Measurements from ENCODE around the gene BMP2K.

Gene BMP2K

DNA sequence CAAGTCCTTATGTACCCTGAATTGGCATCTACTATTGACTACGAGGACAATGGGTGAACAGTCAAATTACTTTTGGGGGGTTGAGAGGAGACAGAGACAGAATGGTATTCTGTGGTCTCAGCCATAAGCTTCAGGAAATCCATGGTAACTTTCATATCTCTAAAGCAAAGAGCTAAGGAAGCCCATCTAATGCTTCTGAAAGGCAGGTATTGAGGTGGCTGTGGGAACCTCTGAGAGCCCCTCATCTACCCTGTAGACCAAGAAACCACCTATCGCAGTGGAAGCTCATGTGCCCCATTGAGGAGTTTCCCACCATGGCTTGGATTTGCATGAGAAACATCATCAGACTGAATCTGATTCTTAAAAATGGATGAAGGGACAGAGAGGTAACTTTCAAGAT, 23.1 kb upstream of the BMP2K start:
- Histone ChIP-seq H3K4me1 (ENCODE audit: insufficient read depth, low read length, poor library complexity, severe bottlenecking) (peaks cover 29% of the 10 kb centered on the region), H3K79me2 (ENCODE audit: insufficient read depth, low read length) (no peaks in the 10 kb centered on the region), H3K27me3 (ENCODE audit: insufficient read depth, low read length, poor library complexity, severe bottlenecking) (no peaks in the 10 kb centered on the region), H3K9ac (ENCODE audit: low read depth, low read length, poor library complexity, severe bottlenecking) (no peak overlapping the region), H3K9me2 (replicated peaks; ENCODE audit: low read depth, low read length) (no peaks in the 10 kb centered on the region), H3K4me2 (ENCODE audit: low read depth, low read length, poor library complexity, severe bottlenecking) (no peak overlapping the region), H2AFZ (ENCODE audit: low read length) (no peak overlapping the region), H4K20me1 (ENCODE audit: insufficient read depth, low read length, poor library complexity, severe bottlenecking) (no peaks in the 10 kb centered on the region), H3K9me3 (ENCODE audit: insufficient read depth, low read depth, low read length) (peaks cover 7% of the 10 kb centered on the region; the same call in 1 of the 2 replicates), H3K36me3 (ENCODE audit: insufficient read depth, low read length) (peaks cover 3% of the 10 kb centered on the region; the same call in 1 of the 2 replicates), H3K4me3 (ENCODE audit: low read length, poor library complexity, severe bottlenecking) (no peak overlapping the region), H3F3A (ENCODE audit: low read depth) (no peaks in the 10 kb centered on the region)
- TF ChIP-seq EZH2phosphoT487 (IDR thresholded peaks at IDR 0.05; ENCODE audit: borderline replicate concordance), result no peak
- TF ChIP-seq, protein P1, sequence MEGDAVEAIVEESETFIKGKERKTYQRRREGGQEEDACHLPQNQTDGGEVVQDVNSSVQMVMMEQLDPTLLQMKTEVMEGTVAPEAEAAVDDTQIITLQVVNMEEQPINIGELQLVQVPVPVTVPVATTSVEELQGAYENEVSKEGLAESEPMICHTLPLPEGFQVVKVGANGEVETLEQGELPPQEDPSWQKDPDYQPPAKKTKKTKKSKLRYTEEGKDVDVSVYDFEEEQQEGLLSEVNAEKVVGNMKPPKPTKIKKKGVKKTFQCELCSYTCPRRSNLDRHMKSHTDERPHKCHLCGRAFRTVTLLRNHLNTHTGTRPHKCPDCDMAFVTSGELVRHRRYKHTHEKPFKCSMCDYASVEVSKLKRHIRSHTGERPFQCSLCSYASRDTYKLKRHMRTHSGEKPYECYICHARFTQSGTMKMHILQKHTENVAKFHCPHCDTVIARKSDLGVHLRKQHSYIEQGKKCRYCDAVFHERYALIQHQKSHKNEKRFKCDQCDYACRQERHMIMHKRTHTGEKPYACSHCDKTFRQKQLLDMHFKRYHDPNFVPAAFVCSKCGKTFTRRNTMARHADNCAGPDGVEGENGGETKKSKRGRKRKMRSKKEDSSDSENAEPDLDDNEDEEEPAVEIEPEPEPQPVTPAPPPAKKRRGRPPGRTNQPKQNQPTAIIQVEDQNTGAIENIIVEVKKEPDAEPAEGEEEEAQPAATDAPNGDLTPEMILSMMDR (conservative IDR thresholded peaks at IDR 0.05; ENCODE audit: low read length), result no peak

DNA sequence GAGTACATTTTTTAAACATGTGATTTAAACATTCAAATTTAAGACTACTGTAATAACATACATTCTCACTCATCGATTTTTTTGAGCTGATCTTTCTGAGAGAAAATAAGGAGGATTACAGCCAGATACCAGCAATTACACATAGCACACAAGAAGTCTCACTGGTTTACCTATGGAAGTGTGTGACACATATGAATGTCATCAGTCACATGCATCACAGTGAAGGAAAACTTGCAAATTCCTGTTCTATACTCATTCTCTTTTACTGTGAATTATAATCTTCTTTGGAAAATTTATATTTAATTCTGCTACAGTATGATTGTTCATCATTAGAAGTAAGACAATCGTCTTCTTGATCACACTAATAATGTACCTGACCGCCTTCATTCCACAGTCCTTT, 21.3 kb upstream of the BMP2K start:
- Histone ChIP-seq H2AFZ (ENCODE audit: low read length) (no peak overlapping the region), H3F3A (ENCODE audit: low read depth) (no peaks in the 10 kb centered on the region), H3K27me3 (ENCODE audit: insufficient read depth, low read length, poor library complexity, severe bottlenecking) (no peaks in the 10 kb centered on the region), H3K9me3 (ENCODE audit: insufficient read depth, low read depth, low read length) (peaks cover 12% of the 10 kb centered on the region; the same call in 1 of the 2 replicates), H3K9me2 (replicated peaks; ENCODE audit: low read depth, low read length) (no peaks in the 10 kb centered on the region), H4K20me1 (ENCODE audit: insufficient read depth, low read length, poor library complexity, severe bottlenecking) (no peaks in the 10 kb centered on the region), H3K4me1 (ENCODE audit: insufficient read depth, low read length, poor library complexity, severe bottlenecking) (peaks cover 22% of the 10 kb centered on the region), H3K4me2 (ENCODE audit: low read depth, low read length, poor library complexity, severe bottlenecking) (no peak overlapping the region), H3K9ac (ENCODE audit: low read depth, low read length, poor library complexity, severe bottlenecking) (no peak overlapping the region), H3K79me2 (ENCODE audit: insufficient read depth, low read length) (no peaks in the 10 kb centered on the region), H3K4me3 (ENCODE audit: low read length, poor library complexity, severe bottlenecking) (no peak overlapping the region), H3K36me3 (ENCODE audit: insufficient read depth, low read length) (peaks cover 3% of the 10 kb centered on the region; the same call in 1 of the 2 replicates)
- no peak for TF ChIP-seq EZH2phosphoT487 (IDR thresholded peaks at IDR 0.05; ENCODE audit: borderline replicate concordance)
- TF ChIP-seq, protein P1 (conservative IDR thresholded peaks at IDR 0.05; ENCODE audit: low read length), result no peak

DNA sequence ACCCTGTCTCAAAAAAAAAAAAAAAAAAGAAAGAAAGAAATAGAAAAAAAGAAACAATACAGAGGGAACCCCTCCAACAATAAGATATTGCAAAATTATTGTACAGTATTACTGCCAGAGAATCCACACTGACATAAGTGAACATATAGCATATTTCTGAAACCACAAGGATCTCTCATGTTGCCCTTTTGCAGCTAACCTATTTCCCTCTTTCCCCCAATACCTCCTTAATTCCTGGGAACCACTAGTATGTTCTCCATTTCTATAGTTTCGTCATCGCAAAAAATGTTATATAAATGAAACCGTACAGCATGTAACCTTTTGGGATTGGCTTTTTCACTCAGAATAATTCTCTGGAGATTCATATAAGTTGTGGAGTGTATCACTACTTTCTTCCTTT, 20.0 kb upstream of the BMP2K start:
- Histone ChIP-seq H2AFZ (ENCODE audit: low read length) (no peak overlapping the region), H3K9ac (ENCODE audit: low read depth, low read length, poor library complexity, severe bottlenecking) (no peak overlapping the region), H3K9me3 (ENCODE audit: insufficient read depth, low read depth, low read length) (peaks cover 12% of the 10 kb centered on the region; the same call in 1 of the 2 replicates), H4K20me1 (ENCODE audit: insufficient read depth, low read length, poor library complexity, severe bottlenecking) (no peaks in the 10 kb centered on the region), H3F3A (ENCODE audit: low read depth) (no peaks in the 10 kb centered on the region), H3K4me3 (ENCODE audit: low read length, poor library complexity, severe bottlenecking) (no peak overlapping the region), H3K36me3 (ENCODE audit: insufficient read depth, low read length) (peaks cover 3% of the 10 kb centered on the region; the same call in 1 of the 2 replicates), H3K4me1 (ENCODE audit: insufficient read depth, low read length, poor library complexity, severe bottlenecking) (peaks cover 27% of the 10 kb centered on the region), H3K4me2 (ENCODE audit: low read depth, low read length, poor library complexity, severe bottlenecking) (no peak overlapping the region), H3K9me2 (replicated peaks; ENCODE audit: low read depth, low read length) (no peaks in the 10 kb centered on the region), H3K27me3 (ENCODE audit: insufficient read depth, low read length, poor library complexity, severe bottlenecking) (no peaks in the 10 kb centered on the region), H3K79me2 (ENCODE audit: insufficient read depth, low read length) (no peaks in the 10 kb centered on the region)
- TF ChIP-seq, protein P1 (conservative IDR thresholded peaks at IDR 0.05; ENCODE audit: low read length), result no peak
- TF ChIP-seq EZH2phosphoT487 (IDR thresholded peaks at IDR 0.05; ENCODE audit: borderline replicate concordance), result no peak

Measured in Loucy (cell line).